ENCODE data around the gene KMT5B. TPM values are rescaled to one million over a fixed set of nuclear protein-coding genes. Genes with fewer than 3 reads are reported as not detected.
A peak's percentile ranks its signal among the peaks of the same experiment; 100 is the strongest.

KMT5B gene
- total and polyA plus RNA-seq, 2 of the 13 experiments (the other 11 are each of a cell fraction or from before 2014, with no cell fraction given): 17.6 to 23.7 TPM

DNA sequence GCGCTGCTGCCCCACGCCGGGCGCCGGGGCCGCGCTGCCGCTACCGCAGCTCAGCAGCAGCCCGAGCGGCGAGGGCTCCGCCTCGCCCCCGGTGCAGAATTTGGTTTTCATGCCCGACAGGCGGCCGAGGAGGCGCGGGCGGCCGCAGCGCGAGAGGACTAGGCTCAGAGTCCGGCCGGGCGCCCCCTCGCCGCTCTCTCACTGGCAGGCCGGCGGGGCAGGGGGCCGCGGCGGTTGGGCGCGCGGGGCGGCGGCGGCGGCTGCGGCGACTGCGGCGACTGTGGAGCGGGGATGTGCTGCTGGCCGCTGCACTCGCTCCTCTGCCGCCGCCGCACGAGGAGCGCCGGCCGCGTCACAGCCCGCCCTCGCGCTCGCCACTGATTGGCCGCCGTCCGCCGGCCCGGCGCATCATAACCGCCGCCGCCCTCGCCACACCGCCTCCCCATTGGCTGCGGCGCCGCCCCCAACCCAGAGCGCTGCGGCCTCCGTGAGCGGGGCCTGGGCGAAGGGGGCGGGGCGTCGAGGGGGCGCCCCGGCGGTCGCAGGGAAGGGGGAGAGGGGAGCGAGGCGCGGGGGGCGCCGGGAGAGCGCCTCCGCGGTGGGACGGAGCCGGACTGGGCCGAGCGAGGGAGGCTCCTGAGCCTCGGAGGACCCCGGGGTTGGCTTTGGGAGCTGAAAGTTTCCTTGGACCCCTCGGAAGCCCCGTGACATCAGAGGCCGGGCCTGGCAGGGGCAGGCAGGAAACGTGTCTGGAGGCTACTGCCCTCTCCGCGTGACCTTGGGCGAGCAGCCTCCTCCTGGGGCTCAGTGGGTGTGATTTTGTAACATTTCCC is 91.8 kb downstream of the KMT5B start, which contains the start of gene CHKA (continued):
- TF ChIP-seq, protein P1, sequence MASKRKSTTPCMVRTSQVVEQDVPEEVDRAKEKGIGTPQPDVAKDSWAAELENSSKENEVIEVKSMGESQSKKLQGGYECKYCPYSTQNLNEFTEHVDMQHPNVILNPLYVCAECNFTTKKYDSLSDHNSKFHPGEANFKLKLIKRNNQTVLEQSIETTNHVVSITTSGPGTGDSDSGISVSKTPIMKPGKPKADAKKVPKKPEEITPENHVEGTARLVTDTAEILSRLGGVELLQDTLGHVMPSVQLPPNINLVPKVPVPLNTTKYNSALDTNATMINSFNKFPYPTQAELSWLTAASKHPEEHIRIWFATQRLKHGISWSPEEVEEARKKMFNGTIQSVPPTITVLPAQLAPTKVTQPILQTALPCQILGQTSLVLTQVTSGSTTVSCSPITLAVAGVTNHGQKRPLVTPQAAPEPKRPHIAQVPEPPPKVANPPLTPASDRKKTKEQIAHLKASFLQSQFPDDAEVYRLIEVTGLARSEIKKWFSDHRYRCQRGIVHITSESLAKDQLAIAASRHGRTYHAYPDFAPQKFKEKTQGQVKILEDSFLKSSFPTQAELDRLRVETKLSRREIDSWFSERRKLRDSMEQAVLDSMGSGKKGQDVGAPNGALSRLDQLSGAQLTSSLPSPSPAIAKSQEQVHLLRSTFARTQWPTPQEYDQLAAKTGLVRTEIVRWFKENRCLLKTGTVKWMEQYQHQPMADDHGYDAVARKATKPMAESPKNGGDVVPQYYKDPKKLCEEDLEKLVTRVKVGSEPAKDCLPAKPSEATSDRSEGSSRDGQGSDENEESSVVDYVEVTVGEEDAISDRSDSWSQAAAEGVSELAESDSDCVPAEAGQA (IDR thresholded peaks at IDR 0.05; ENCODE audit: low read depth): no peak
- TF ChIP-seq, protein P1 (CRISPR knock-in tag; IDR thresholded peaks at IDR 0.05; ENCODE audit: borderline replicate concordance): peak; percentile 34; the same call in 1 of the 2 replicates
- no peak for TF ChIP-seq ZKSCAN1 (IDR thresholded peaks at IDR 0.05; ENCODE audit: low read length)
- TF ChIP-seq, protein P2, sequence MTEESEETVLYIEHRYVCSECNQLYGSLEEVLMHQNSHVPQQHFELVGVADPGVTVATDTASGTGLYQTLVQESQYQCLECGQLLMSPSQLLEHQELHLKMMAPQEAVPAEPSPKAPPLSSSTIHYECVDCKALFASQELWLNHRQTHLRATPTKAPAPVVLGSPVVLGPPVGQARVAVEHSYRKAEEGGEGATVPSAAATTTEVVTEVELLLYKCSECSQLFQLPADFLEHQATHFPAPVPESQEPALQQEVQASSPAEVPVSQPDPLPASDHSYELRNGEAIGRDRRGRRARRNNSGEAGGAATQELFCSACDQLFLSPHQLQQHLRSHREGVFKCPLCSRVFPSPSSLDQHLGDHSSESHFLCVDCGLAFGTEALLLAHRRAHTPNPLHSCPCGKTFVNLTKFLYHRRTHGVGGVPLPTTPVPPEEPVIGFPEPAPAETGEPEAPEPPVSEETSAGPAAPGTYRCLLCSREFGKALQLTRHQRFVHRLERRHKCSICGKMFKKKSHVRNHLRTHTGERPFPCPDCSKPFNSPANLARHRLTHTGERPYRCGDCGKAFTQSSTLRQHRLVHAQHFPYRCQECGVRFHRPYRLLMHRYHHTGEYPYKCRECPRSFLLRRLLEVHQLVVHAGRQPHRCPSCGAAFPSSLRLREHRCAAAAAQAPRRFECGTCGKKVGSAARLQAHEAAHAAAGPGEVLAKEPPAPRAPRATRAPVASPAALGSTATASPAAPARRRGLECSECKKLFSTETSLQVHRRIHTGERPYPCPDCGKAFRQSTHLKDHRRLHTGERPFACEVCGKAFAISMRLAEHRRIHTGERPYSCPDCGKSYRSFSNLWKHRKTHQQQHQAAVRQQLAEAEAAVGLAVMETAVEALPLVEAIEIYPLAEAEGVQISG (CRISPR knock-in tag; IDR thresholded peaks at IDR 0.05): peak; percentile 69
- TF ChIP-seq NFYB (CRISPR knock-in tag; IDR thresholded peaks at IDR 0.05): peak; percentile 82
- TF ChIP-seq, protein P3, sequence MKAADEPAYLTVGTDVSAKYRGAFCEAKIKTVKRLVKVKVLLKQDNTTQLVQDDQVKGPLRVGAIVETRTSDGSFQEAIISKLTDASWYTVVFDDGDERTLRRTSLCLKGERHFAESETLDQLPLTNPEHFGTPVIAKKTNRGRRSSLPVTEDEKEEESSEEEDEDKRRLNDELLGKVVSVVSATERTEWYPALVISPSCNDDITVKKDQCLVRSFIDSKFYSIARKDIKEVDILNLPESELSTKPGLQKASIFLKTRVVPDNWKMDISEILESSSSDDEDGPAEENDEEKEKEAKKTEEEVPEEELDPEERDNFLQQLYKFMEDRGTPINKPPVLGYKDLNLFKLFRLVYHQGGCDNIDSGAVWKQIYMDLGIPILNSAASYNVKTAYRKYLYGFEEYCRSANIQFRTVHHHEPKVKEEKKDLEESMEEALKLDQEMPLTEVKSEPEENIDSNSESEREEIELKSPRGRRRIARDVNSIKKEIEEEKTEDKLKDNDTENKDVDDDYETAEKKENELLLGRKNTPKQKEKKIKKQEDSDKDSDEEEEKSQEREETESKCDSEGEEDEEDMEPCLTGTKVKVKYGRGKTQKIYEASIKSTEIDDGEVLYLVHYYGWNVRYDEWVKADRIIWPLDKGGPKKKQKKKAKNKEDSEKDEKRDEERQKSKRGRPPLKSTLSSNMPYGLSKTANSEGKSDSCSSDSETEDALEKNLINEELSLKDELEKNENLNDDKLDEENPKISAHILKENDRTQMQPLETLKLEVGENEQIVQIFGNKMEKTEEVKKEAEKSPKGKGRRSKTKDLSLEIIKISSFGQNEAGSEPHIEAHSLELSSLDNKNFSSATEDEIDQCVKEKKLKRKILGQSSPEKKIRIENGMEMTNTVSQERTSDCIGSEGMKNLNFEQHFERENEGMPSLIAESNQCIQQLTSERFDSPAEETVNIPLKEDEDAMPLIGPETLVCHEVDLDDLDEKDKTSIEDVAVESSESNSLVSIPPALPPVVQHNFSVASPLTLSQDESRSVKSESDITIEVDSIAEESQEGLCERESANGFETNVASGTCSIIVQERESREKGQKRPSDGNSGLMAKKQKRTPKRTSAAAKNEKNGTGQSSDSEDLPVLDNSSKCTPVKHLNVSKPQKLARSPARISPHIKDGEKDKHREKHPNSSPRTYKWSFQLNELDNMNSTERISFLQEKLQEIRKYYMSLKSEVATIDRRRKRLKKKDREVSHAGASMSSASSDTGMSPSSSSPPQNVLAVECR (CRISPR knock-in tag; IDR thresholded peaks at IDR 0.05; ENCODE audit: borderline replicate concordance): peak; percentile 75; the same call in 1 of the 2 replicates
- TF ChIP-seq SATB2 (CRISPR knock-in tag; IDR thresholded peaks at IDR 0.05): 0 out of 2 replicates have a peak, but pooled peaks have one; percentile 2
- peak; percentile 28 for TF ChIP-seq HNRNPK (IDR thresholded peaks at IDR 0.05; ENCODE audit: low read depth, low read length, poor library complexity, severe bottlenecking)
- TF ChIP-seq ZNF232 (CRISPR knock-in tag; IDR thresholded peaks at IDR 0.05; ENCODE audit: borderline replicate concordance): 0 out of 2 replicates have a peak, but pooled peaks have one; percentile 37
- peak; percentile 63; the same call in 1 of the 2 replicates for TF ChIP-seq ZNF510 (CRISPR knock-in tag; IDR thresholded peaks at IDR 0.05; ENCODE audit: low read depth)
- TF ChIP-seq, protein P4, sequence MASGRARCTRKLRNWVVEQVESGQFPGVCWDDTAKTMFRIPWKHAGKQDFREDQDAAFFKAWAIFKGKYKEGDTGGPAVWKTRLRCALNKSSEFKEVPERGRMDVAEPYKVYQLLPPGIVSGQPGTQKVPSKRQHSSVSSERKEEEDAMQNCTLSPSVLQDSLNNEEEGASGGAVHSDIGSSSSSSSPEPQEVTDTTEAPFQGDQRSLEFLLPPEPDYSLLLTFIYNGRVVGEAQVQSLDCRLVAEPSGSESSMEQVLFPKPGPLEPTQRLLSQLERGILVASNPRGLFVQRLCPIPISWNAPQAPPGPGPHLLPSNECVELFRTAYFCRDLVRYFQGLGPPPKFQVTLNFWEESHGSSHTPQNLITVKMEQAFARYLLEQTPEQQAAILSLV (CRISPR knock-in tag; IDR thresholded peaks at IDR 0.05; ENCODE audit: borderline replicate concordance): peak; percentile 79; the same call in 1 of the 2 replicates
- TF ChIP-seq ZNF816 (CRISPR knock-in tag; IDR thresholded peaks at IDR 0.05; ENCODE audit: borderline replicate concordance): peak; percentile 73; the same call in 1 of the 2 replicates
- TF ChIP-seq SP4 (CRISPR knock-in tag; IDR thresholded peaks at IDR 0.05): peak; percentile 66; the same call in 1 of the 2 replicates

Data from HepG2 (cell line).